ENCODE measurements around the gene GYS1.

DNA sequence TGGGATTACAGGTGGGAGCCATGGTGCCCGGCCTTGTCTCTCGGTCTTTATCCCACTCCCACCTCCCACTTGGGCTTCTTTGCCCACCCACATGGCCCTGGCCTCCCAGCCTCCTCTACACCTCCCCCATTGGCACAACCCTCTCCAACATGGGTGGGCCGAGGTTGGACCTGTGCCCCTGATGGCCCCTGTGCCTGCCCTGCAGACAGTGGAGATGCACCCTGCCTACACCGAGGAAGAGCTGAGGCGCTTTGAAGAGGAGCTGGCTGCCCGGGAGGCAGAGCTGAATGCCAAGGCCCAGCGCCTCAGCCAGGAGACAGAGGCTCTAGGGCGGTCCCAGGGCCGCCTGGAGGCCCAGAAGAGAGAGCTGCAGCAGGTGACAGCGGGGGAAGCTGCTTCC is 72.2 kb downstream of the GYS1 start:
- TF ChIP-seq ZBTB1 (tag by site-specific recombination; IDR thresholded peaks at IDR 0.05) (no peak), ZNF18 (tag by site-specific recombination; IDR thresholded peaks at IDR 0.05) (no peak), CTCF (tag by site-specific recombination; IDR thresholded peaks at IDR 0.05) (no peak), ZNF121 (tag by site-specific recombination; IDR thresholded peaks at IDR 0.05) (no peak), ZNF510 (tag by site-specific recombination; IDR thresholded peaks at IDR 0.05; ENCODE audit: insufficient replicate concordance) (no peak), ZNF501 (tag by site-specific recombination; IDR thresholded peaks at IDR 0.05) (no peak), ZNF133 (tag by site-specific recombination; IDR thresholded peaks at IDR 0.05) (no peak), KLF10 (tag by site-specific recombination; IDR thresholded peaks at IDR 0.05) (no peak), ZNF114 (tag by site-specific recombination; IDR thresholded peaks at IDR 0.05) (no peak), ZNF274 (IDR thresholded peaks at IDR 0.05; ENCODE audit: low read length) (no peak), ZNF274 (tag by site-specific recombination; IDR thresholded peaks at IDR 0.05; ENCODE audit: borderline replicate concordance) (no peak), ZBTB7A (tag by site-specific recombination; IDR thresholded peaks at IDR 0.05; ENCODE audit: low read depth) (no peak), ZNF362 (tag by site-specific recombination; IDR thresholded peaks at IDR 0.05) (no peak)
- TF ChIP-seq, protein P1, sequence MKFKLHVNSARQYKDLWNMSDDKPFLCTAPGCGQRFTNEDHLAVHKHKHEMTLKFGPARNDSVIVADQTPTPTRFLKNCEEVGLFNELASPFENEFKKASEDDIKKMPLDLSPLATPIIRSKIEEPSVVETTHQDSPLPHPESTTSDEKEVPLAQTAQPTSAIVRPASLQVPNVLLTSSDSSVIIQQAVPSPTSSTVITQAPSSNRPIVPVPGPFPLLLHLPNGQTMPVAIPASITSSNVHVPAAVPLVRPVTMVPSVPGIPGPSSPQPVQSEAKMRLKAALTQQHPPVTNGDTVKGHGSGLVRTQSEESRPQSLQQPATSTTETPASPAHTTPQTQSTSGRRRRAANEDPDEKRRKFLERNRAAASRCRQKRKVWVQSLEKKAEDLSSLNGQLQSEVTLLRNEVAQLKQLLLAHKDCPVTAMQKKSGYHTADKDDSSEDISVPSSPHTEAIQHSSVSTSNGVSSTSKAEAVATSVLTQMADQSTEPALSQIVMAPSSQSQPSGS (tag by site-specific recombination; IDR thresholded peaks at IDR 0.05; ENCODE audit: low read depth) = no peak
- TF ChIP-seq, protein P2, sequence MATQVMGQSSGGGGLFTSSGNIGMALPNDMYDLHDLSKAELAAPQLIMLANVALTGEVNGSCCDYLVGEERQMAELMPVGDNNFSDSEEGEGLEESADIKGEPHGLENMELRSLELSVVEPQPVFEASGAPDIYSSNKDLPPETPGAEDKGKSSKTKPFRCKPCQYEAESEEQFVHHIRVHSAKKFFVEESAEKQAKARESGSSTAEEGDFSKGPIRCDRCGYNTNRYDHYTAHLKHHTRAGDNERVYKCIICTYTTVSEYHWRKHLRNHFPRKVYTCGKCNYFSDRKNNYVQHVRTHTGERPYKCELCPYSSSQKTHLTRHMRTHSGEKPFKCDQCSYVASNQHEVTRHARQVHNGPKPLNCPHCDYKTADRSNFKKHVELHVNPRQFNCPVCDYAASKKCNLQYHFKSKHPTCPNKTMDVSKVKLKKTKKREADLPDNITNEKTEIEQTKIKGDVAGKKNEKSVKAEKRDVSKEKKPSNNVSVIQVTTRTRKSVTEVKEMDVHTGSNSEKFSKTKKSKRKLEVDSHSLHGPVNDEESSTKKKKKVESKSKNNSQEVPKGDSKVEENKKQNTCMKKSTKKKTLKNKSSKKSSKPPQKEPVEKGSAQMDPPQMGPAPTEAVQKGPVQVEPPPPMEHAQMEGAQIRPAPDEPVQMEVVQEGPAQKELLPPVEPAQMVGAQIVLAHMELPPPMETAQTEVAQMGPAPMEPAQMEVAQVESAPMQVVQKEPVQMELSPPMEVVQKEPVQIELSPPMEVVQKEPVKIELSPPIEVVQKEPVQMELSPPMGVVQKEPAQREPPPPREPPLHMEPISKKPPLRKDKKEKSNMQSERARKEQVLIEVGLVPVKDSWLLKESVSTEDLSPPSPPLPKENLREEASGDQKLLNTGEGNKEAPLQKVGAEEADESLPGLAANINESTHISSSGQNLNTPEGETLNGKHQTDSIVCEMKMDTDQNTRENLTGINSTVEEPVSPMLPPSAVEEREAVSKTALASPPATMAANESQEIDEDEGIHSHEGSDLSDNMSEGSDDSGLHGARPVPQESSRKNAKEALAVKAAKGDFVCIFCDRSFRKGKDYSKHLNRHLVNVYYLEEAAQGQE (tag by site-specific recombination; IDR thresholded peaks at IDR 0.05) = no peak

Data from HEK293 (cell line).